Endothelial cell of umbilical vein (primary cell): ENCODE results near the gene AK9. TPM values are rescaled to one million over a fixed set of nuclear protein-coding genes. Genes with fewer than 3 reads are reported as not detected.
A peak's percentile ranks its signal among the peaks of the same experiment; 100 is the strongest.

ENCODE experiments used
- BruUV-seq: library from RNA; stranded (reverse); fragments of 400-500 nt; replicated peaks from 2 replicates; lab custom pipeline; 2021; lab: Mats Ljungman, UMichigan
- CTCF ChIA-PET: fragments of 300-600, 350-600 bp; sonication (Branson Sonifier 250); formaldehyde crosslinking; loops from one replicate; lab custom pipeline; 2021; ENCODE audit warnings: antibody characterized with exemption, inconsistent platforms; lab: Charles Lee
- POLR2A ChIA-PET: fragments of 300-600, 350-600 bp; sonication (Branson Sonifier 250); formaldehyde crosslinking; loops from one replicate; lab custom pipeline; 2021; ENCODE audit warnings: antibody characterized with exemption, inconsistent platforms; lab: Charles Lee
- DNase-seq: peaks from one replicate; pipeline ENCODE4 v3.0.0-alpha.2; 2011; ENCODE audit warnings: low read depth, low spot score
- FAIRE-seq: peaks from 2 replicates; lab custom pipeline; 2011; peaks lifted over from hg19 to GRCh38; lab: Jason Lieb, UNC
- H2AFZ ChIP-seq: 2 replicates; pipeline ENCODE4 v1.6.0; 2012; ENCODE audit warnings: low read depth, low read length, control low read depth, inconsistent platforms
- H3K27ac ChIP-seq: 2 replicates; pipeline ENCODE4 v1.5.1; 2011; ENCODE audit warnings: low read depth, mild to moderate bottlenecking, control low read depth, low read length, moderate library complexity; ENCODE audit not compliant: insufficient read depth
- H3K27me3 ChIP-seq, 2 experiments: 2 replicates each; pipeline versions ENCODE4 v1.6.0 to v1.6.1; 2011; ENCODE audit warnings: low read length in 2 of 2, mixed read lengths in 1 of 2; ENCODE audit not compliant: control insufficient read depth in 2 of 2, insufficient read depth in 2 of 2
- H3K36me3 ChIP-seq, 2 experiments: 2 replicates in 1 of 2; 3 replicates in 1 of 2; pipeline ENCODE4 v1.5.1; 2011; ENCODE audit warnings: low read length in 2 of 2, mild to moderate bottlenecking in 1 of 2, moderate library complexity in 1 of 2; ENCODE audit not compliant: control insufficient read depth in 2 of 2, insufficient read depth in 2 of 2; ENCODE audit errors: extremely low read depth in 1 of 2
- H3K4me1 ChIP-seq: 3 replicates; pipeline ENCODE4 v1.5.1; 2011; ENCODE audit warnings: mild to moderate bottlenecking, low read length; ENCODE audit not compliant: control insufficient read depth, insufficient read depth; ENCODE audit errors: extremely low read depth
- H3K4me2 ChIP-seq: 2 replicates; pipeline ENCODE4 v1.6.1; 2011; ENCODE audit warnings: low read length, control low read depth, mixed read lengths; ENCODE audit not compliant: insufficient read depth
- H3K4me3 ChIP-seq, 3 experiments: fragments of 200-600 bp in 1 of 3; sonication (generic), shearing (Covaris generic) in 1 of 3; replicated peaks in 1 of 3; 2 replicates each; pipeline ENCODE4 v1.5.1; 2011 to 2016; ENCODE audit warnings: control low read depth in 3 of 3, low read length in 3 of 3, mild to moderate bottlenecking in 2 of 3, inconsistent platforms in 1 of 3, low read depth in 1 of 3, moderate library complexity in 1 of 3; ENCODE audit not compliant: insufficient read depth in 1 of 3
- H3K79me2 ChIP-seq: 2 replicates; pipeline ENCODE4 v1.6.0; 2012; ENCODE audit warnings: low read length, inconsistent platforms; ENCODE audit not compliant: control insufficient read depth, insufficient read depth
- H3K9ac ChIP-seq: replicated peaks from 2 replicates; pipeline ENCODE3; 2011; ENCODE audit warnings: low read length, control low read depth; ENCODE audit not compliant: insufficient read depth; ENCODE audit errors: extremely low read depth
- H3K9me1 ChIP-seq: replicated peaks from 3 replicates; pipeline ENCODE4 v1.6.0; 2011; ENCODE audit warnings: mild to moderate bottlenecking, low read length; ENCODE audit not compliant: control insufficient read depth, insufficient read depth; ENCODE audit errors: extremely low read depth
- H3K9me3 ChIP-seq: replicated peaks from 2 replicates; pipeline ENCODE4 v1.5.1; 2012; ENCODE audit warnings: low read length, inconsistent platforms; ENCODE audit not compliant: control insufficient read depth, insufficient read depth
- H4K20me1 ChIP-seq: replicated peaks from 2 replicates; pipeline ENCODE3; 2011; ENCODE audit warnings: mild to moderate bottlenecking, low read length; ENCODE audit not compliant: control insufficient read depth, insufficient read depth; ENCODE audit errors: extremely low read depth
- CTCF ChIP-seq, 2 donors: IDR thresholded peaks; 1 replicate in 1 of 2; 2 replicates in 1 of 2; pipeline ENCODE4 v1.5.1; 2011; ENCODE audit warnings: low read length in 2 of 2, mild to moderate bottlenecking in 2 of 2, moderate library complexity in 2 of 2, control low read depth in 1 of 2, inconsistent platforms in 1 of 2, low read depth in 1 of 2; ENCODE audit not compliant: insufficient read depth in 1 of 2; ENCODE audit errors: extremely low read depth in 1 of 2
- EZH2 ChIP-seq: IDR thresholded peaks from 2 replicates; pipeline ENCODE4 v1.6.1; 2012; ENCODE audit warnings: borderline replicate concordance, low read depth, mild to moderate bottlenecking, moderate library complexity, low read length, inconsistent platforms; ENCODE audit not compliant: severe bottlenecking
- FOS ChIP-seq: IDR thresholded peaks from 2 replicates; pipeline ENCODE4 v1.6.1; 2011; ENCODE audit warnings: mild to moderate bottlenecking, low read length, moderate library complexity, borderline replicate concordance; ENCODE audit not compliant: insufficient read depth
- GATA2 ChIP-seq: IDR thresholded peaks from 2 replicates; pipeline ENCODE4 v1.7.0; 2011; ENCODE audit warnings: low read depth, mild to moderate bottlenecking, moderate library complexity, mixed read lengths, low read length; ENCODE audit not compliant: insufficient read length, insufficient read depth
- JUN ChIP-seq: IDR thresholded peaks from 2 replicates; pipeline ENCODE4 v1.6.1; 2011; ENCODE audit warnings: borderline replicate concordance, low read depth; ENCODE audit not compliant: insufficient read length, insufficient read depth
- MAX ChIP-seq: IDR thresholded peaks from 2 replicates; pipeline ENCODE4 v1.6.1; 2011; ENCODE audit not compliant: insufficient read depth, insufficient read length
- MYC ChIP-seq: IDR thresholded peaks from one replicate; pipeline ENCODE4 v1.6.1; 2011; ENCODE audit warnings: mild to moderate bottlenecking, low read depth, low read length
- POLR2A ChIP-seq: IDR thresholded peaks from 2 replicates; pipeline ENCODE4 v1.6.1; 2012; ENCODE audit warnings: low read depth, mild to moderate bottlenecking, control low read depth, low read length
- POLR2AphosphoS5 ChIP-seq: IDR thresholded peaks from 2 replicates; pipeline ENCODE4 v1.6.1; 2012; ENCODE audit warnings: low read depth, mild to moderate bottlenecking, control low read depth, low read length, moderate library complexity; ENCODE audit not compliant: insufficient read depth
- dilution Hi-C: fragments of 300-500 bp; cut with MboI; formaldehyde crosslinking; loops from one replicate; pipeline ENCODE4 v1.15.0; 2019; ENCODE audit warnings: low sequenced_read_pairs; ENCODE audit not compliant: extremely low pct_ligation_motif_present
- intact Hi-C: fragments of 100-400 bp; cut with micrococcal nuclease; formaldehyde crosslinking; loops from one replicate; pipeline ENCODE4 v1.10.0; 2022
- polyA plus RNA-seq, 4 experiments: library from polyadenylated mRNA; depleted of rRNA in 3 of 4; stranded (reverse) in 3 of 4; unstranded in 1 of 4; fragments of >200 nt; gene quantifications; 2 replicates each; pipeline versions ENCODE4 v1.2.1 to v1.2.3, GENCODE V29; 2011 to 2012; ENCODE audit warnings: missing spikeins in 1 of 4
- total RNA-seq: library from RNA; stranded (reverse); gene quantifications from 2 replicates; pipeline ENCODE4 v1.2.3, GENCODE V29; 2021

Gene AK9
- total and polyA plus RNA-seq, 2 donors (not counting 3 experiments of a cell fraction or from before 2014, with no cell fraction given) = 1.4 to 3.2 TPM

DNA sequence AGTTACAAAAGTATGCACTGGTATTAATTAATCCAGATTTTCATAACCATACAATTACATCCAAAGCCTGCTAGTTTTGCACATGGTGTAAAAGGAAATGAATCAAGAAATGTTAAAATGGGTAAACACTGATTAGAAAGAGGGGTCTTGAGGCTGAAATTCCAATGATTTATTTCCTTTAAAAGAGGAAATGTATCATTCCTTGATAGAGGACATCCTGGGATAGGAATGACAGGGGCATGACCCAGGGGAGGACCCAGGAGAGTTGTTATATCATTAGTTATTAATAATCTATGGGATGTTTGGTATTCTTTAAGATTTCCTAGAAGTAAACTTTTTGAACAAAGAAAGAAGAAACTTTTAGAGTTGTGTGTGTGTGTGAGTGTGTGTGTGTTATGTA, 18.2 kb downstream of the AK9 start:
- H3K27ac ChIP-seq = peak overlapping the region; percentile 90
- no peak overlapping the region for H3K4me3 ChIP-seq
- peak overlapping the region; percentile 70 for H3K4me2 ChIP-seq
- TF ChIP-seq MYC = no peak
- TF ChIP-seq JUN = peak; percentile 96
- TF ChIP-seq POLR2A = peak; percentile 64
- TF ChIP-seq CTCF (IDR thresholded peaks at IDR 0.05; ENCODE audit: extremely low read depth in 1 of 2, insufficient read depth in 1 of 2, low read depth in 1 of 2, low read length in 2 of 2) = no peak
- TF ChIP-seq POLR2AphosphoS5 = peak; percentile 83
- peak; percentile 91 for TF ChIP-seq FOS
- peak; percentile 91 for TF ChIP-seq GATA2
- no peak for TF ChIP-seq MAX
- no peak for TF ChIP-seq EZH2
- H3K79me2 ChIP-seq = no peaks in the 10 kb centered on the region
- FAIRE-seq = peak; percentile 63
- H3K27me3 ChIP-seq = no peaks in the 10 kb centered on the region
- H2AFZ ChIP-seq = no peak overlapping the region
- H3K9me3 ChIP-seq = no peaks in the 10 kb centered on the region
- no peaks in the 10 kb centered on the region for H3K9me1 ChIP-seq
- H3K9ac ChIP-seq = peak overlapping the region; percentile 67
- H3K36me3 ChIP-seq = no peaks in the 10 kb centered on the region
- CTCF ChIA-PET = interaction anchor here (1.2 to 1.6 kb wide), 4 partner anchors 10 to 77 kb away, joined by 3 to 8 read pairs (median 6); partner anchors contain the start of genes AK9 and FIG4
- H4K20me1 ChIP-seq = no peaks in the 10 kb centered on the region
- dilution Hi-C loops (no loop called here), intact Hi-C loops (loop anchor here (1.0 kb wide), 2 partner anchors 18 to 121 kb away; partner anchors contain the start of genes AK9 and FIG4)
- POLR2A ChIA-PET = no interaction called here
- peak; percentile 86 for DNase-seq
- H3K4me1 ChIP-seq = peaks cover 40% of the 10 kb centered on the region
- BruUV-seq = no TSS peak
